ENCODE measurements around the gene ZNF277.

The ZNF277 gene

DNA sequence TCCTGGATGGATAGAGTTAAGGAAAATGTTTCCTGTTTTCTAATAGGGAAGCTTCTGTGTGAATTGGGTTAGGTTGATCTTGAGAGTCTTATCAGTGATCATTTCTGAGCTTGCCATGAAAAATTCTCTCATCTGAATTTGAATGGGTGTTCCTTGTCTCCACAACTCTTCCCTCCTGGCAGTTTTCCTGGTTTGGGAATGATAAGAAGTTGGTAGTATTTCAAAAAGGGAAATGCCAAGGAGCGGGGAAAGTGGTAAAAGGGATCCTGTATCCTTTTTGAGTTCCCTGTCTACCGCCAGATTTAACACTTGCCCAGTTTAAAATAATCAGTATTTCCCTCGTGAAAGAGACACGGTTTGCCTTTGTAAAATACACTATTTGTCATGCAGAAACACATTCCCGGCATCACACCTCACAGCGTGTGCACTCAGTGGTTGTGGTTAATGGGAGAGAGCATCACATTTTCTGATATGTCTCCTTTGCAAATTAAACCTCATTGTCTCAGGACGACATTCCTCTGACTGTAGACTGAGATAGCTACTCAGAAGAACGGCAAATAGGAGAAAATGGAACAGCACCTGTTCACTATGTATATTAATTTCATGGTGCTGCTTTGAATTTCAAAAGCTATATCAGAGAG lies 130.6 kb downstream of the ZNF277 start:
- no peak overlapping the region for H2BK12ac ChIP-seq (ENCODE audit: low read length)
- H3K9ac ChIP-seq (ENCODE audit: low read depth, low read length, poor library complexity), result no peak overlapping the region
- DNase-seq (ENCODE audit: low spot score), result no peak
- H2BK120ac ChIP-seq (ENCODE audit: low read depth, low read length), result no peak overlapping the region
- no peaks in the 10 kb centered on the region for H3K9me3 ChIP-seq (replicated peaks in 1 of 2; ENCODE audit: control insufficient read depth in 2 of 2, insufficient read depth in 1 of 2, low read depth in 1 of 2, low read length in 2 of 2)
- peaks cover 0 to 2% of the 10 kb centered on the region in 2 donors for H3K4me1 ChIP-seq (ENCODE audit: control insufficient read depth in 2 of 2, insufficient read depth in 1 of 2, low read depth in 1 of 2, low read length in 2 of 2)
- peaks cover 6 to 23% of the 10 kb centered on the region in 2 donors for H3K36me3 ChIP-seq (replicated peaks in 1 of 2; ENCODE audit: control insufficient read depth in 2 of 2, insufficient read depth in 2 of 2, low read length in 2 of 2)
- H3K4ac ChIP-seq (ENCODE audit: low read length), result no peak overlapping the region
- no peak overlapping the region for H3K4me3 ChIP-seq (ENCODE audit: low read length in 2 of 2)
- no peak overlapping the region for H3K23ac ChIP-seq (ENCODE audit: low read depth, low read length, poor library complexity)
- H3K27me3 ChIP-seq (ENCODE audit: control insufficient read depth in 3 of 3, insufficient read depth in 3 of 3, low read depth in 1 of 3, low read length in 3 of 3), result no peaks in the 10 kb centered on the region
- no peak overlapping the region for H4K8ac ChIP-seq (ENCODE audit: low read depth, low read length)
- no CpG with 5 or more reads among the region's 8 CpGs for WGBS, 2 donors (ENCODE audit: extremely low coverage in 2 of 2, insufficient read length in 2 of 2, insufficient replicate concordance in 1 of 2)
- no peak overlapping the region for H2BK5ac ChIP-seq (ENCODE audit: low read length)
- H2AFZ ChIP-seq (ENCODE audit: low read length), result no peak overlapping the region
- H2AK5ac ChIP-seq (ENCODE audit: low read depth, low read length), result no peak overlapping the region
- H3K4me2 ChIP-seq (ENCODE audit: insufficient read depth, low read length, poor library complexity, severe bottlenecking), result no peak overlapping the region
- H3K79me1 ChIP-seq (ENCODE audit: low read depth, low read length), result no peaks in the 10 kb centered on the region
- no peak overlapping the region for H3K27ac ChIP-seq (replicated peaks; ENCODE audit: low read length)
- no peak overlapping the region for H3K14ac ChIP-seq (ENCODE audit: low read length)
- H3K18ac ChIP-seq (ENCODE audit: low read length), result no peak overlapping the region
- no peak overlapping the region for H4K91ac ChIP-seq (ENCODE audit: low read depth, low read length, poor library complexity)
- no peak overlapping the region for H2BK15ac ChIP-seq (ENCODE audit: low read length)

DNA sequence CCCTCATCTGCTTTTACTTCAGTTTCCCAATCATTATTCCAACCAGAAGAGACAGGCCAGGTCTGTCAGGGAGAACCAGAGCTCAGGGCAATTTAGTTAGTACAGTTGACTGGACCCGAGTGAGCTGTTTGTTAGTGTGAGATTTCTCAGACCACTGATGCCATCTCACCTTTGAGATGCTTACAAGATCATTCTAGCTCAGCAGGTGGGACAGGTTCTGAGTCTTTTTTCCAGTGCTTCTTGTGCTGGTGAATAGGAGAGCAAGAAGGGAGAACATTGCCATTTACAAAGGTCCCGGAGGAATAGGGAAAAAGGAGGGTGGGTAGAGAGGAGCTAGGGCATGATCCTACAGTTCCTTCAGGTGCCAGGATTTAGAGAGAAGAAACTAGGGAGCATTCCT lies 131.4 kb downstream of the ZNF277 start:
- H3K4me3 ChIP-seq (ENCODE audit: low read length in 2 of 2), result no peak overlapping the region
- peak overlapping the region; percentile 6 for H3K27ac ChIP-seq (replicated peaks; ENCODE audit: low read length)
- no peak overlapping the region for H3K14ac ChIP-seq (ENCODE audit: low read length)
- H2BK12ac ChIP-seq (ENCODE audit: low read length), result no peak overlapping the region
- H3K27me3 ChIP-seq (ENCODE audit: control insufficient read depth in 3 of 3, insufficient read depth in 3 of 3, low read depth in 1 of 3, low read length in 3 of 3), result no peaks in the 10 kb centered on the region
- H3K18ac ChIP-seq (ENCODE audit: low read length), result no peak overlapping the region
- no peak overlapping the region for H3K4me2 ChIP-seq (ENCODE audit: insufficient read depth, low read length, poor library complexity, severe bottlenecking)
- no peaks in the 10 kb centered on the region for H3K9me3 ChIP-seq (replicated peaks in 1 of 2; ENCODE audit: control insufficient read depth in 2 of 2, insufficient read depth in 1 of 2, low read depth in 1 of 2, low read length in 2 of 2)
- H3K23ac ChIP-seq (ENCODE audit: low read depth, low read length, poor library complexity), result no peak overlapping the region
- H3K4me1 ChIP-seq (ENCODE audit: control insufficient read depth in 2 of 2, insufficient read depth in 1 of 2, low read depth in 1 of 2, low read length in 2 of 2), result peaks cover 0 to 2% of the 10 kb centered on the region in 2 donors
- no peak overlapping the region for H3K9ac ChIP-seq (ENCODE audit: low read depth, low read length, poor library complexity)
- no peak overlapping the region for H2BK5ac ChIP-seq (ENCODE audit: low read length)
- no peak overlapping the region for H2AFZ ChIP-seq (ENCODE audit: low read length)
- H4K8ac ChIP-seq (ENCODE audit: low read depth, low read length), result no peak overlapping the region
- H4K91ac ChIP-seq (ENCODE audit: low read depth, low read length, poor library complexity), result no peak overlapping the region
- peaks cover 6 to 32% of the 10 kb centered on the region in 2 donors for H3K36me3 ChIP-seq (replicated peaks in 1 of 2; ENCODE audit: control insufficient read depth in 2 of 2, insufficient read depth in 2 of 2, low read length in 2 of 2)
- no peaks in the 10 kb centered on the region for H3K79me1 ChIP-seq (ENCODE audit: low read depth, low read length)
- H3K4ac ChIP-seq (ENCODE audit: low read length), result no peak overlapping the region
- no CpG with 5 or more reads among the region's 2 CpGs for WGBS, 2 donors (ENCODE audit: extremely low coverage in 2 of 2, insufficient read length in 2 of 2, insufficient replicate concordance in 1 of 2)
- H2BK15ac ChIP-seq (ENCODE audit: low read length), result no peak overlapping the region
- no peak overlapping the region for H2BK120ac ChIP-seq (ENCODE audit: low read depth, low read length)
- DNase-seq (ENCODE audit: low spot score), result no peak
- no peak overlapping the region for H2AK5ac ChIP-seq (ENCODE audit: low read depth, low read length)

DNA sequence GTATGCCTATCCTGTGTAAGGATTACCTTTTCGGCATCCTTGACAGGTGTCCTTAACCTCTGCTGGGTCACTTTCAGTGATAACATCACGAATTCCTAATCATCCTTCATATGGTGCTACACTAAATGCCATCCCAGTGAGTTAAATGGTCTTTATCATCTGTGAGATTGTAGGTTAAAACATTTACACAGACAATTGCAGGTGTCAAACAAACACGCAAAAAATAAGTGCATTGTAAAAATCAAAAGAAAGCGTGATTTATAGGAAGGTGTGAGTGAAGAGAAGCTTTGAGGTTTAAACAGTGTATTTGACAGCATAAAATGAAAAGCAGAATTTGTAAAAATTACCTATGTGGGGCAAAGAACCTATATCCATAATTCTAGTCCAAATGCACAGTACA lies 132.3 kb downstream of the ZNF277 start:
- DNase-seq (ENCODE audit: low spot score), result no peak
- peaks cover 0 to 7% of the 10 kb centered on the region in 2 donors for H3K9me3 ChIP-seq (replicated peaks in 1 of 2; ENCODE audit: control insufficient read depth in 2 of 2, insufficient read depth in 1 of 2, low read depth in 1 of 2, low read length in 2 of 2)
- H3K23ac ChIP-seq (ENCODE audit: low read depth, low read length, poor library complexity), result no peak overlapping the region
- H4K91ac ChIP-seq (ENCODE audit: low read depth, low read length, poor library complexity), result no peak overlapping the region
- no peak overlapping the region for H2AK5ac ChIP-seq (ENCODE audit: low read depth, low read length)
- H3K79me1 ChIP-seq (ENCODE audit: low read depth, low read length), result no peaks in the 10 kb centered on the region
- H3K18ac ChIP-seq (ENCODE audit: low read length), result no peak overlapping the region
- H3K27ac ChIP-seq (replicated peaks; ENCODE audit: low read length), result no peak overlapping the region
- H3K4ac ChIP-seq (ENCODE audit: low read length), result no peak overlapping the region
- no peak overlapping the region for H2AFZ ChIP-seq (ENCODE audit: low read length)
- no peak overlapping the region for H3K4me3 ChIP-seq (ENCODE audit: low read length in 2 of 2)
- H3K14ac ChIP-seq (ENCODE audit: low read length), result no peak overlapping the region
- no peak overlapping the region for H3K4me2 ChIP-seq (ENCODE audit: insufficient read depth, low read length, poor library complexity, severe bottlenecking)
- peaks cover 8 to 41% of the 10 kb centered on the region in 2 donors for H3K36me3 ChIP-seq (replicated peaks in 1 of 2; ENCODE audit: control insufficient read depth in 2 of 2, insufficient read depth in 2 of 2, low read length in 2 of 2)
- H3K4me1 ChIP-seq (ENCODE audit: control insufficient read depth in 2 of 2, insufficient read depth in 1 of 2, low read depth in 1 of 2, low read length in 2 of 2), result peaks cover 0 to 2% of the 10 kb centered on the region in 2 donors
- H3K9ac ChIP-seq (ENCODE audit: low read depth, low read length, poor library complexity), result no peak overlapping the region
- H2BK12ac ChIP-seq (ENCODE audit: low read length), result no peak overlapping the region
- H2BK120ac ChIP-seq (ENCODE audit: low read depth, low read length), result no peak overlapping the region
- WGBS, 2 donors (ENCODE audit: extremely low coverage in 2 of 2, insufficient read length in 2 of 2, insufficient replicate concordance in 1 of 2), result 100% methylated on average over 1 of the region's 4 CpGs; no CpG with 5 or more reads in 1 of the 2 donors
- no peaks in the 10 kb centered on the region for H3K27me3 ChIP-seq (ENCODE audit: control insufficient read depth in 3 of 3, insufficient read depth in 3 of 3, low read depth in 1 of 3, low read length in 3 of 3)
- no peak overlapping the region for H2BK5ac ChIP-seq (ENCODE audit: low read length)
- H2BK15ac ChIP-seq (ENCODE audit: low read length), result no peak overlapping the region
- no peak overlapping the region for H4K8ac ChIP-seq (ENCODE audit: low read depth, low read length)

- Histone ChIP-seq H3K9ac (ENCODE audit: low read depth, low read length, poor library complexity) (no peak overlapping the region), H2BK120ac (ENCODE audit: low read depth, low read length) (no peak overlapping the region), H3K27ac (replicated peaks; ENCODE audit: low read length) (no peak overlapping the region), H3K4me1 (ENCODE audit: control insufficient read depth in 2 of 2, insufficient read depth in 1 of 2, low read depth in 1 of 2, low read length in 2 of 2) (peaks cover 0 to 2% of the 10 kb centered on the region in 2 donors), H3K23ac (ENCODE audit: low read depth, low read length, poor library complexity) (no peak overlapping the region), H3K79me1 (ENCODE audit: low read depth, low read length) (no peaks in the 10 kb centered on the region), H2BK5ac (ENCODE audit: low read length) (no peak overlapping the region), H3K4ac (ENCODE audit: low read length) (no peak overlapping the region), H3K27me3 (ENCODE audit: control insufficient read depth in 3 of 3, insufficient read depth in 3 of 3, low read depth in 1 of 3, low read length in 3 of 3) (no peaks in the 10 kb centered on the region), H2BK15ac (ENCODE audit: low read length) (no peak overlapping the region), H2AFZ (ENCODE audit: low read length) (no peak overlapping the region), H2AK5ac (ENCODE audit: low read depth, low read length) (no peak overlapping the region), H3K14ac (ENCODE audit: low read length) (no peak overlapping the region), H3K4me2 (ENCODE audit: insufficient read depth, low read length, poor library complexity, severe bottlenecking) (no peak overlapping the region), H3K9me3 (replicated peaks in 1 of 2; ENCODE audit: control insufficient read depth in 2 of 2, insufficient read depth in 1 of 2, low read depth in 1 of 2, low read length in 2 of 2) (peaks cover 3 to 9% of the 10 kb centered on the region in 2 donors), H2BK12ac (ENCODE audit: low read length) (no peak overlapping the region), H3K18ac (ENCODE audit: low read length) (no peak overlapping the region), H3K36me3 (replicated peaks in 1 of 2; ENCODE audit: control insufficient read depth in 2 of 2, insufficient read depth in 2 of 2, low read length in 2 of 2) (peaks cover 6 to 45% of the 10 kb centered on the region in 2 donors), H4K91ac (ENCODE audit: low read depth, low read length, poor library complexity) (no peak overlapping the region), H3K4me3 (ENCODE audit: low read length in 2 of 2) (no peak overlapping the region), H4K8ac (ENCODE audit: low read depth, low read length) (no peak overlapping the region)
- no peak for DNase-seq (ENCODE audit: low spot score)
- no CpG with 5 or more reads among the region's 2 CpGs for WGBS, 2 donors (ENCODE audit: extremely low coverage in 2 of 2, insufficient read length in 2 of 2, insufficient replicate concordance in 1 of 2)
Observed at GRCh38 chr7:112341464-112341863, 135.0 kb downstream of the ZNF277 start.

Measured in neuronal stem cell (in vitro differentiated cells).